OCI-LY1 (cell line): Measurements from ENCODE around the gene CELF3.

Experiments
- CTCF ChIP-seq: fragments of 200-600 bp; sonication (generic), shearing (Covaris generic); IDR thresholded peaks from 2 replicates; pipeline ENCODE4 v1.5.1; 2017; ENCODE audit warnings: mild to moderate bottlenecking, antibody characterized with exemption, low read length, moderate library complexity, mixed read lengths
- EZH2 ChIP-seq: fragments of 200-600 bp; sonication (generic), shearing (Covaris generic); IDR thresholded peaks from 2 replicates; pipeline ENCODE4 v1.8.0; 2017; ENCODE audit warnings: borderline replicate concordance, mixed run types, mild to moderate bottlenecking, antibody characterized with exemption, low read length, moderate library complexity, mixed read lengths

DNA sequence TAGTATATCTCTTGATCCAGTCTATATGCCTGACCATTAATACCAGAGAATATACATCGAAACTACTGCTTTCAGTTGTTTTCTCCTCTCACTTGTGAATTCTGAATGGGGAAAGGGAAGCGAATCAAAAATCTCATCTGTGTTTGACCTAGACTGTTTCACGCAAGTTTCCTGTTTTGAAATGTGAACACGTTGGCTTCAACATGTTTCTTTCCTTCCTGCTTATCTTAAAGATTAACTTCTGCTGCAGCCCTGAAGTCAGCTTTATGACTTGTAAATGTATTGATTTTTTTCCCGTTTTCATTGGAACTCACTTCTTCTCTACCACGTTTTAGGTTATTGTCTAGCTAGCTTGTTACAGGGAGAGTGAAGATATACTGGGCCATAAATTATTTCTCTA lies 54.9 kb downstream of the CELF3 start:
- TF ChIP-seq CTCF: no peak
- no peak for TF ChIP-seq EZH2
